ENCODE data around the gene DACH1.

DACH1 gene

GRCh38 chr13:71820699-71821098 lies 46.3 kb downstream of the DACH1 start:
- Histone ChIP-seq H4K8ac (ENCODE audit: low read depth, low read length) (no peak overlapping the region), H2BK5ac (ENCODE audit: low read depth, low read length, poor library complexity) (no peak overlapping the region), H2AFZ (ENCODE audit: insufficient read depth, low read length, poor library complexity) (no peak overlapping the region), H3K4me2 (ENCODE audit: low read length) (no peak overlapping the region), H2AK5ac (ENCODE audit: low read length) (no peak overlapping the region), H3K79me2 (ENCODE audit: control insufficient read depth, insufficient read depth, low read length, poor library complexity) (no peaks in the 10 kb centered on the region), H4K12ac (ENCODE audit: low read depth, low read length) (no peak overlapping the region), H2BK120ac (ENCODE audit: insufficient read depth, low read length, poor library complexity) (no peak overlapping the region), H3K4me1 (ENCODE audit: control insufficient read depth in 1 of 2, insufficient read depth in 2 of 2, low read length in 2 of 2) (no peaks in the 10 kb centered on the region), H2BK12ac (ENCODE audit: low read length) (no peak overlapping the region), H3K36me3 (ENCODE audit: control insufficient read depth in 1 of 2, insufficient read depth in 2 of 2, low read length in 2 of 2) (no peaks in the 10 kb centered on the region), H3K14ac (ENCODE audit: low read length) (no peak overlapping the region), H4K91ac (ENCODE audit: low read depth, low read length) (no peak overlapping the region), H3K9ac (ENCODE audit: low read length) (no peak overlapping the region), H3K27me3 (ENCODE audit: insufficient read depth, low read length) (no peaks in the 10 kb centered on the region), H3K27ac (ENCODE audit: low read depth, low read length) (no peak overlapping the region), H3K23ac (ENCODE audit: low read length) (no peak overlapping the region), H3K4me3 (ENCODE audit: low read depth, low read length) (no peak overlapping the region), H3K18ac (ENCODE audit: low read length) (no peak overlapping the region), H3K79me1 (ENCODE audit: low read length) (no peaks in the 10 kb centered on the region), H3K4ac (ENCODE audit: low read depth, low read length) (no peak overlapping the region), H3K9me3 (ENCODE audit: insufficient read depth, low read depth, low read length) (no peaks in the 10 kb centered on the region)
- WGBS (ENCODE audit: extremely low coverage, insufficient coverage, insufficient read length): no CpG with 5 or more reads among the region's 3 CpGs
- no peak for DNase-seq

DNA sequence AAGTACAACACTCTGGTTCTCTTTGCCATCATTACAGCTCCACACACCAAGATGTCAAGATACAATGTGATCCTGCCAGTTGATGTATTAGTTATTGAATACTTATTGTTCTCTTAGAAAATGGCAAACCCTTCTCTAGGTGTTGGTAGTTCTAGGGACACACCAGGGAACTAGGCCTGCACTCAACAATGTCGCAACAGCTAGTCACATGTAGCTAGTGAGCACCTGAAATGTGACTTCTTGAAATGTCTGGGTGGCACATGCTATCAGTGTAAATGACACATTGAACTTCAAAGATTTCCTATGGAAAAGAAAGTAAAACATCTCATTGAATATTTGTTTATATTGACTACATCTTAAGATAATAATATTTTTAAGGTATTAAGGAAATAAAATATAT lies 49.7 kb downstream of the DACH1 start:
- Histone ChIP-seq H3K4ac (ENCODE audit: low read depth, low read length) (no peak overlapping the region), H4K12ac (ENCODE audit: low read depth, low read length) (no peak overlapping the region), H2AK5ac (ENCODE audit: low read length) (no peak overlapping the region), H3K36me3 (ENCODE audit: control insufficient read depth in 1 of 2, insufficient read depth in 2 of 2, low read length in 2 of 2) (no peaks in the 10 kb centered on the region), H2BK12ac (ENCODE audit: low read length) (no peak overlapping the region), H3K4me2 (ENCODE audit: low read length) (no peak overlapping the region), H3K14ac (ENCODE audit: low read length) (no peak overlapping the region), H3K9ac (ENCODE audit: low read length) (no peak overlapping the region), H2BK120ac (ENCODE audit: insufficient read depth, low read length, poor library complexity) (no peak overlapping the region), H4K8ac (ENCODE audit: low read depth, low read length) (no peak overlapping the region), H4K91ac (ENCODE audit: low read depth, low read length) (no peak overlapping the region), H3K23ac (ENCODE audit: low read length) (no peak overlapping the region), H3K79me1 (ENCODE audit: low read length) (no peaks in the 10 kb centered on the region), H3K18ac (ENCODE audit: low read length) (no peak overlapping the region), H3K27me3 (ENCODE audit: insufficient read depth, low read length) (no peaks in the 10 kb centered on the region), H3K27ac (ENCODE audit: low read depth, low read length) (no peak overlapping the region), H3K9me3 (ENCODE audit: insufficient read depth, low read depth, low read length) (no peaks in the 10 kb centered on the region), H3K4me3 (ENCODE audit: low read depth, low read length) (no peak overlapping the region), H3K4me1 (ENCODE audit: control insufficient read depth in 1 of 2, insufficient read depth in 2 of 2, low read length in 2 of 2) (no peaks in the 10 kb centered on the region), H3K79me2 (ENCODE audit: control insufficient read depth, insufficient read depth, low read length, poor library complexity) (no peaks in the 10 kb centered on the region), H2AFZ (ENCODE audit: insufficient read depth, low read length, poor library complexity) (no peak overlapping the region), H2BK5ac (ENCODE audit: low read depth, low read length, poor library complexity) (no peak overlapping the region)
- DNase-seq: no peak
- whole genome bisulfite sequencing (ENCODE audit: extremely low coverage, insufficient coverage, insufficient read length): no CpG with 5 or more reads among the region's 1 CpG

DNA sequence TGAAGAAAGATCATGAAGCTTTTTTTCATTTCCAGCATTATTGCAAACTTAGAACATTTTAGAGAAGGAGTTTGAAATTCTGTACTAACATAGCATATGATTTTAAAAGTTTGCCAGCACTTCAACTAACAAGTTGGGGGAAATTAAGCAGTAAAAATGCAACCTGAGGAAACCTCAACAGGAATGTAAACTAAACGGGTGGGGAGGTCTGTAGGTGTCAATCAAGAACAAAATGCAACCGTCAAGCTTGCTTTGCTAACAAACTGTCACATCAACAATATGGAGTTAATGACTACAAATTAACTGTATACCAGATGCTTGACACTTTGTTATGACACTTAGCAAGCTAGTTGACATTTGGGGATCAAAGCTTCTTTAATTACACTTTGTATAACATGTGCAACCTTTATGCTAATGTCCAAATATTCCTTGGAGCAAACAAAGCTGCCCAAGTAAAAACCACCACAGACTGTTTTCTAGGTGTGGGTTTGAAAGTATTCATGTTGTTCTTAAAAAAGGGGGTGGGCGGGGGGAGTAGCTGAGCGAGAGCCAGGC lies 52.1 kb downstream of the DACH1 start:
- Histone ChIP-seq H3K27me3 (ENCODE audit: insufficient read depth, low read length) (no peaks in the 10 kb centered on the region), H3K4me1 (ENCODE audit: control insufficient read depth in 1 of 2, insufficient read depth in 2 of 2, low read length in 2 of 2) (no peaks in the 10 kb centered on the region)

DNA sequence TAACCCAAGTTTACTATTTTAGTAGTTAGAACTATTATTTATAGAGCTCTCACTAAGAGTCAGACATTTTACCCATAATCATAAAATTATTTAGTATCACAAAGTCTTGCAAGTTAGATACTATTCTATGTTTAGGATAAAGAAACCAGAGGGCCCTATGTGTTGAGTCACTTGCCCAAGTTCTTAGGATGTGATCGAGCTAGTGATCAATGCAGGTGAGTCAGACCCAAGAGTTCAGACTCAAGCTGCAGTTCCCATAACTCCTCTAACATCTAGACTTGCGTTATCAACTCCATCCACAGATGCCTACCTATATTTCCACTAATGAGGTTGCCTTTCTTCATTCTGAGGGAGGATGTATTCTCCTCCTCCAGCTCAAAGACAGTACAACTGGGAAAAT lies 53.8 kb downstream of the DACH1 start:
- no peak overlapping the region for H4K91ac ChIP-seq (ENCODE audit: low read depth, low read length)
- H3K79me1 ChIP-seq (ENCODE audit: low read length): no peaks in the 10 kb centered on the region
- no peak overlapping the region for H2BK120ac ChIP-seq (ENCODE audit: insufficient read depth, low read length, poor library complexity)
- H3K23ac ChIP-seq (ENCODE audit: low read length): no peak overlapping the region
- no peak overlapping the region for H3K14ac ChIP-seq (ENCODE audit: low read length)
- H3K36me3 ChIP-seq (ENCODE audit: control insufficient read depth in 1 of 2, insufficient read depth in 2 of 2, low read length in 2 of 2): no peaks in the 10 kb centered on the region
- H3K27me3 ChIP-seq (ENCODE audit: insufficient read depth, low read length): no peaks in the 10 kb centered on the region
- no peak overlapping the region for H4K8ac ChIP-seq (ENCODE audit: low read depth, low read length)
- no CpG with 5 or more reads among the region's 2 CpGs for WGBS (ENCODE audit: extremely low coverage, insufficient coverage, insufficient read length)
- DNase-seq: no peak
- H3K79me2 ChIP-seq (ENCODE audit: control insufficient read depth, insufficient read depth, low read length, poor library complexity): no peaks in the 10 kb centered on the region
- H2AK5ac ChIP-seq (ENCODE audit: low read length): no peak overlapping the region
- no peak overlapping the region for H3K27ac ChIP-seq (ENCODE audit: low read depth, low read length)
- no peak overlapping the region for H3K4me2 ChIP-seq (ENCODE audit: low read length)
- H2BK12ac ChIP-seq (ENCODE audit: low read length): no peak overlapping the region
- H3K4ac ChIP-seq (ENCODE audit: low read depth, low read length): no peak overlapping the region
- no peak overlapping the region for H3K9ac ChIP-seq (ENCODE audit: low read length)
- no peak overlapping the region for H2AFZ ChIP-seq (ENCODE audit: insufficient read depth, low read length, poor library complexity)
- no peak overlapping the region for H3K4me3 ChIP-seq (ENCODE audit: low read depth, low read length)
- H2BK5ac ChIP-seq (ENCODE audit: low read depth, low read length, poor library complexity): no peak overlapping the region
- H4K12ac ChIP-seq (ENCODE audit: low read depth, low read length): no peak overlapping the region
- H3K4me1 ChIP-seq (ENCODE audit: control insufficient read depth in 1 of 2, insufficient read depth in 2 of 2, low read length in 2 of 2): no peaks in the 10 kb centered on the region
- H3K9me3 ChIP-seq (ENCODE audit: insufficient read depth, low read depth, low read length): no peaks in the 10 kb centered on the region
- H3K18ac ChIP-seq (ENCODE audit: low read length): no peak overlapping the region

More for the DNA sequence above, 52.1 kb downstream of the DACH1 start:
- H3K27ac ChIP-seq (ENCODE audit: low read depth, low read length): no peak overlapping the region
- no peak overlapping the region for H3K14ac ChIP-seq (ENCODE audit: low read length)
- no peak overlapping the region for H3K23ac ChIP-seq (ENCODE audit: low read length)
- H3K18ac ChIP-seq (ENCODE audit: low read length): no peak overlapping the region
- no CpG with 5 or more reads among the region's 4 CpGs for WGBS (ENCODE audit: extremely low coverage, insufficient coverage, insufficient read length)
- H2BK120ac ChIP-seq (ENCODE audit: insufficient read depth, low read length, poor library complexity): no peak overlapping the region
- no peaks in the 10 kb centered on the region for H3K9me3 ChIP-seq (ENCODE audit: insufficient read depth, low read depth, low read length)
- no peak for DNase-seq
- no peak overlapping the region for H2AFZ ChIP-seq (ENCODE audit: insufficient read depth, low read length, poor library complexity)
- no peak overlapping the region for H4K91ac ChIP-seq (ENCODE audit: low read depth, low read length)
- no peak overlapping the region for H3K4ac ChIP-seq (ENCODE audit: low read depth, low read length)
- H3K4me3 ChIP-seq (ENCODE audit: low read depth, low read length): no peak overlapping the region
- no peak overlapping the region for H2AK5ac ChIP-seq (ENCODE audit: low read length)
- no peak overlapping the region for H2BK5ac ChIP-seq (ENCODE audit: low read depth, low read length, poor library complexity)
- H3K36me3 ChIP-seq (ENCODE audit: control insufficient read depth in 1 of 2, insufficient read depth in 2 of 2, low read length in 2 of 2): no peaks in the 10 kb centered on the region
- H3K4me2 ChIP-seq (ENCODE audit: low read length): no peak overlapping the region
- H4K12ac ChIP-seq (ENCODE audit: low read depth, low read length): no peak overlapping the region
- no peak overlapping the region for H2BK12ac ChIP-seq (ENCODE audit: low read length)
- no peak overlapping the region for H3K9ac ChIP-seq (ENCODE audit: low read length)
- H3K79me1 ChIP-seq (ENCODE audit: low read length): no peaks in the 10 kb centered on the region
- H4K8ac ChIP-seq (ENCODE audit: low read depth, low read length): no peak overlapping the region
- no peaks in the 10 kb centered on the region for H3K79me2 ChIP-seq (ENCODE audit: control insufficient read depth, insufficient read depth, low read length, poor library complexity)
